Stimulated activated CD8-positive, alpha-beta memory T cell treated with anti-CD3 and anti-CD28 coated beads, Interleukin-15, amount 100 ng/mL, for 48 hours (primary cell): ENCODE measurements around the gene PLGRKT.
"Not testable (repeated sequence)": the region's sequence is repeated elsewhere in the genome, so short reads cannot be mapped to it uniquely, and the experiment has no call there.

ENCODE experiments used
- DNase-seq, 2 donors: peaks; one replicate each; pipeline ENCODE4 v3.0.0-alpha.2; 2020; ENCODE audit warnings: low read depth in 2 of 2

Gene PLGRKT

DNA sequence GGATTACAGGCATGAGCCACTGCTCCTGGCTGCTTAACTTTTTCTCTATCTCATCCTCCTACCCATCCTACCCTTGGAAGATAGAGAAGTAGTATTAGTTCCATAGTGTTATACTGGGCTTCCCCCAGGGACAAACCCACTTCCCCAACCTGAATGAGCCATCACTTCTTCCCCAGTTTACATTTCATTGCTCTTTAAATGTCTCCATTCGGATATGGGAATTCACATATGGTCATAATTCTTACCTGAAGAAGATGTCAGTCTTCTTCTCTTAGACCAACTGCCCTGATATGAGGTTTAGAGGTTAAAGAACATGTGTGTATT is 14.5 kb upstream of the PLGRKT start:
- DNase-seq = no peak

- peak; percentile 85 to 87 for DNase-seq
These were observed 12.8 kb upstream of the PLGRKT start, which contains the start of gene CD274 for GRCh38 chr9:5450359-5451091. Gene CD274, plus strand, starts transcription at chr9:5450542. Its CDS starts 5,572 bp downstream, at chr9:5456114.

GRCh38 chr9:5449521-5450358 is 12.0 kb upstream of the PLGRKT start:
- no peak for DNase-seq

DNA sequence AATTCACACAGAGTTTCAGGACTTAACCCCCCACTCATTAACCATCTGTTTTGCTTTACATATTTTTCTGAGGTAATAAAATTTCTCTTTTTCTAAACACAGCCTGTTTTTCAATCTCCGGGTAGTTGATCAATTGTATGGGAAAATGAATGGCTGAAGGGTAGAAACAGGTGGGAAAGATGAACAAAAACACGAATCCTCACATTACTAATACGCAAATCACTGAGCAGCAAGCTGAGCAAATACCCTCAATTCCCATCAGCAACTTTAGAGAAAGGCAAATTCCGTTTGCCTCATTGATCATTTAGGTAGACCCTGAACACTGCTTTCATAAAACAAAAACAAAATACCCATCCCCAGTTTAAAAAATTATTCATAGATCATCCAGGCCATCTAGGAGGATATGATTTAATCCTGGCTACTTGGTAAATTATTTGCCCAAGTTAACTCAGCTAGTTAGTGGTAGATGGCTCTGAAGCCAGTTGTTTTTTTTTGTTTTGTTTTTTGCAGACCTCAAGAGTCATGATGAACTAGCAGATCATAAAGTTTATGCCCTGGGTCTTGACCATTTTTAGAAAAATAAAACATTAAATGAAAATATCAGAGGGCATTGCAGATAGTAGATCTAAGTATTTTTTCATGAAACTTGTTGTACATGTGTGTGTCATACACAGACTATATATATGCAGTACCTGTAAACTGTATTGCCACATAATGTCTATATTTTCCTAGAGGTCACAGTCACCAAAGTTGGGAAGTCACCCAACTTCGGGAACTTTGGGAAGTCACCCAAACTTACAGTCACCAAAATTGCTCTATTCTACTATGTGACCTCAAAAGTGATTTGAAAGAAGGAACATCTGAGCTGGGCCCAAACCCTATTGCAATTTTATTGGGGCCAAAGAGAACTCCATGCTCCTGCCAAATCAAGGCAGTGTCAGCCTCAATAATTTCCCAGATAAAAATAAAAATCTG is 11.0 kb upstream of the PLGRKT start:
- DNase-seq = no peak

DNA sequence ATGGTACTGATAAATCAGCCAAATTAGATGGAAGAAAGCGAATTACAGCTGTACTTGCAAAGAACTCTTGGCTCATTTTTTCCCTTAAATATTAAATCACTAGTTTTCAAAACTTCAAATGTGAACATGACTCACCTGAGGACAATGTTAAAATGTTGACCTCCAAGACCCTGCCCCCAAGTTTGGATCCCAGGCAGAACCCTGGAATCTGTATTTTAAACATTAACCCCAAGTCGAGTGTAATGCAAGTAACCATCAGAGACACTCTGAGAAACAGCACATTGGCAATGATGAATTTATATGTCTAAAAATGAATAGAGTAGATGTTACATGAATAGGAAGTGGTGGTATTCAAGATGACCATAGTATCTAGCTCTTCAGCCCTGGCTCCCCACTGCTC is 10.3 kb upstream of the PLGRKT start:
- no peak for DNase-seq

DNA sequence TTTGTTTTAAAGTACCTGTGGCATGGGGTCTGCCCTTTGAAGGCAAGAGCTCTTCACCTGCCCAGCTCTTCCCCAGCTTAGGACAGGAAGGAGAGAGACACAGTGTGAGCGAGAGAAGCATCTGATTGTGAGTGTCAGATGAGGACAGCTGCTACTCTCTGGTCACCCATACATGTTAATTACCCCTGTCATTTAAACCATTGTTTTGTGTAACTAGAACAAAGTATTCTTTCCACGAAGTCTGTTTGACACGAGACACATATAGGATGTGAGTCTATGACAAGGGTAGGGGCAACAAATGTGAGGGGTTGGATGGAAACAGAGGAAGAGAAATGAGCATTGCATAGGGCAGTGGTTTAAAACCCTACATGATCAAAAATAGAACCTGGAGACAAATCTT is 9.6 kb upstream of the PLGRKT start:
- no peak for DNase-seq

GRCh38 chr9:5446451-5447236 is 8.9 kb upstream of the PLGRKT start:
- DNase-seq = no peak

GRCh38 chr9:5445886-5446285 is 8.2 kb upstream of the PLGRKT start:
- no peak for DNase-seq

DNA sequence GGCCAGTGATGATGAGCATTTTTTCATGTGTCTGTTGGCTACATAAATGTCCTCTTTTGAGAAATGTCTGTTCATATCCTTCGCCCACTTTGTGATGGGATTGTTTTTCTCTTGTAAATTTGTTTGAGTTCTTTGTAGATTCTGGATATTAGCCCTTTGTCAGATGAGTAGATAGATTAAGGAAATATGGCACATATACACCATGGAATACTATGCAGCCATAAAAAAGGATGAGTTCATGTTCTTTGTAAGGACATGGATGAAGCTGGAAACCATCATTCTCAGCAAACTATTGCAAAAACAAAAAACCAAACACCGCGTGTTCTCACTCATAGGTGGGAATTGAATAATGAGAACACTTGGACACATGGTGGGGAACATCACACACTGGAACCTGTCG is 7.4 kb upstream of the PLGRKT start:
- not testable (repeated sequence) for DNase-seq

DNA sequence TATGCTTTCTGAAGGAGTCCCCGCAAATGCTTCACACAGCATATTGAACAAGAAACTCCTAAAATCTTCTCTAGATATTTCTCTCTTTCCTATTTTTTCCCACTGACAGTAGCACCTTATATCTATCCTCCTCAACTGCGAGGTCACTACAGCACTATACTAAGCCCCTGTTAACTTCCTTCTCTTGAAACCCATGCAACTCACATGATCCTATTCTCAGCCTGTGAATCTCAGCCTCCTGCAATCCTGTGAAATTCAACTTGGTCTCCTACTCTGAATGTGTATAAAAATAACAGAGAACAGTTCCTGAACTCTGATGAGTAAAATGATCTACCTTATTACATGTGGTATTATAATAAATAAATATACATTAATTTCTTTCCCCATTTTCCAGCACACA is 6.1 kb upstream of the PLGRKT start:
- no peak for DNase-seq

- DNase-seq = no peak
These were observed 4.8 kb upstream of the PLGRKT start for GRCh38 chr9:5442400-5443011.

GRCh38 chr9:5441043-5441442 is 3.3 kb upstream of the PLGRKT start:
- no peak for DNase-seq

DNA sequence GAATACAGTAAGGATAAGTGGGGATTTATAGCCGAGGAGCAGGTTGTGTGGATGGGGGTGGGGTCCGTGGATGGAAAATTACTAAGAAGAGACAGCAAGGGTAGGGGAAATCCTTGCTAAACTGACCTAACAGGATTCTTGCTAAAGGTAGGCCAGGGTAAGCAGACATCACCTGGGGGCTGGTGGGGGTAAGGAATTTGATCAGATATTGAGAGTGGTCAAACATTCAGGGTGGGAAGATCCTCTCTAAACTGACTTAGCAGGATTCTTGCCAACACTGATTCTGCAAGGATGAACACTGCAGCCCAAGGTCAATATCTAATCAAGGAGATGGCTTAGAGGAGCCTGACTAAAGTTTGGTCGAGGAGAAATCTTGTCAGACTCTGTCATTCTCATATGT is 2.7 kb upstream of the PLGRKT start:
- DNase-seq = no peak

DNA sequence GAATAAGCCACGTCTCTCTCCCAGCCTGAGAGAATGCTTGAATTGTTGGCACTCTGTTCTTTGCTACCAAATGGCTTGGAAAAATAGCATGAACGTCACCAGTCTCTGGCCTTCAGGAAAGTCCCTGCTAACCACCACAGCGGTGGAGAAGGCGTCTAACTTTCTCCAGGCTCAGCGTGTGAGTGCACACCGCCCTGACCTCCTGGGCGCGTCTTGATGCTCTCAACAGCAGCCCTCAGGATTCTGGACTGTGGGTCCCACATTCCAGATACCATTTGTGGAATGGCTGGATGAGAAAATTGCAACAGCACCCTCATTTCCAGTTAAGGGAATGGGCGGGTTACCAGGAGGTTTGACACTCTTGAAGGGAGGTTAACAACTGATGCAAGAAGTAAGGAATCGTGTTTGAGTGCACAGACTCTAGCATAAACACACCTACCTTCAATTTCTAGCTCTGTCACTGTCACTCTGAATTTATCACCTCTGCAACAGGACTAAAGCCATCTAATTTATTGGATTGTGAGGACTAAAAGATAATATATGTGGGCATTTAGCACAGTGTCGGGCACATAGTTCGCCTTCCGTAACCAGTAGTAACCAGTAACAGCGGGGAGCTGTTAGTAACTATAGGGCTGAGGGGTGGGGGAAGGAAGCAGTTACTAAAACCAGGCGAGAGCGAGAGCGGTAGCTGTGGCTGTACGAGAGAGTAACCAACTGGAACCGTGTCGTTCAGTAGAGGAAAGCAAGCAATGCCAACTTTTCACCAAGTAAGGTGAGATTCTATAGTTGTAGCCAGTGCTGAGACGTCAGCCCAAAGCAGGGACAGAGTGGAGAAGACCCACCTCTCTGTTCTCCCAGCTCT is 807 bp upstream of the PLGRKT start:
- peak in 1 of 2 donors; percentile 52 for DNase-seq

- DNase-seq = no peak
These were observed 1.3 kb downstream of the PLGRKT start for GRCh38 chr9:5436441-5436840.

DNA sequence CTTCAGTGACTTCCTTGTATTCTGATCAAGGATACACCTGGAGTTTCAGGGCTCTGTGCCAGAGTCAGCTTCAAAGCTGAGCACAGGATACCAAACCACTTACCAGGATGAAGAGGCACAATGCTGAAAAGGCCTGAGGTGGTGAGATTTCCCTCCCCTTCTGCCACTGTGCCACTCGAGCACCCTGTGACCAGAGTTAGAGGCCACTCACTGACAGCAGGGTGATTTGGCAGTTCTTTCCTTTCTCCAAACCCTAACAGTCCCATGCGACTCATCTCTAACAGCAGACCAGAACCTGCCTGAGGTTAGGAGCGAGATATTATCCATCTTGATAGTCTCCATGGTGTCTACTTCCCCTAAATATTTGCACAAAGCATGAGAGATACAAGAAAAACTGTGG is 1.8 kb downstream of the PLGRKT start:
- no peak for DNase-seq

DNA sequence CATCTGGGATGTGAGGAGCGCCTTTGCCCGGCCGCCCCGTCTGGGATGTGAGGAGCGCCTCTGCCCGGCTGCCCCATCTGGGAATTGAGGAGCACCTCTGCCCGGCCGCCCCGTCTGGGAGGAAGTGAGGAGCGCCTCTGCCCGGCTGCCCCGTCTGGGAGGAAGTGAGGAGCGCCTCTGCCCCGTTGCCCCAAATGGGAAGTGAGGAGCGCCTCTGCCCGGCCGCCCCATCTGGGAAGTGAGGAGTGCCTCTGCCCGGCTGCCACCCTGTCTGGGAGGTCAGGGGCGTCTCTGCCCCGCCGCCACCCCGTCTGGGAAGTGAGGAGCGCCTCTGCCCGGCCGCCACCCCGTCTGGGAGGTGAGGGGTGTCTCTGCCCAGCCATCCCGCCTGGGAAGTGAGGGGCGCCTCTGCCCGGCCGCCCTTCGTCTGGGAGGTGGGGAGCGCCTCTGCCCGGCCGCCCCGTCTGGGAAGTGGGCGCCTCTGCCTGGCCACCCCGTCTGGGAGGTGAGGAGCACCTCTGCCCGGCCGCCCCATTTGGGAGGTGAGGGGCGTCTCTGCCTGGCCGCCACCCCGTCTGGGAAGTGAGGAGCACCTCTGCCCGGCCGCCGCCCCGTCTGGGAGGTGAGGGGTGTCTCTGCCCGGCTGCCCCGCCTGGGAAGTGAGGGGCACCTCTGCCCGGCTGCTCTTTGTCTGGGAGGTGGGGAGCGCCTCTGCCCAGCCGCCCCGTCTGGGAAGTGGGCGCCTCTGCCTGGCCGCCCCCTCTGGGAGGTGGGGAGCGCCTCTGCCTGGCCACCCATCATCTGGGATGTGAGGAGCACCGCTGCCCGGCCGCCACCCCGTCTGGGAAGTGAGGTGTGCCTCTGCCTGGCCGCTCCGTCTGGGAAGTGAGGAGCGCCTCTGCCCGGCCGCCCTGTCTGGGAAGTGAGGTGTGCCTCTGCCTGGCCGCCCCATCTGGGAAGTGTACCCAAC is 3.6 kb downstream of the PLGRKT start:
- not testable (repeated sequence) for DNase-seq

- DNase-seq = not testable (repeated sequence)
These were observed 4.4 kb downstream of the PLGRKT start for GRCh38 chr9:5433328-5433727.

- not testable (repeated sequence) for DNase-seq
These were observed 4.8 kb downstream of the PLGRKT start for GRCh38 chr9:5432890-5433289.
